Sigmoid colon (tissue), 4 donors: ENCODE measurements around the gene CAMKK1.

Experiments
- EP300 ChIP-seq, 4 donors: sonication (generic); formaldehyde crosslinking; IDR thresholded peaks; one replicate each; pipeline ENCODE4 v1.6.1; 2017; ENCODE audit warnings: antibody characterized with exemption in 4 of 4
- POLR2A ChIP-seq, 2 donors: fragments of 450-650 bp; IDR thresholded peaks; one replicate each; pipeline ENCODE4 v1.6.1; 2016; ENCODE audit warnings: antibody characterized with exemption in 2 of 2, mild to moderate bottlenecking in 2 of 2, moderate library complexity in 2 of 2
- POLR2AphosphoS5 ChIP-seq, 4 donors: sonication (generic); formaldehyde crosslinking; IDR thresholded peaks; one replicate each; pipeline ENCODE4 v1.6.1; 2017; ENCODE audit warnings: antibody characterized with exemption in 4 of 4
- TF ChIP-seq, protein P1 (sequence below), 4 experiments: fragments of 450-650 bp in 3 of 4; fragments of 200-600 bp in 1 of 4; IDR thresholded peaks; one replicate each; pipeline ENCODE4 v1.5.1; 2016 to 2019; ENCODE audit warnings: antibody characterized with exemption in 4 of 4, mild to moderate bottlenecking in 3 of 4, moderate library complexity in 2 of 4

GRCh38 chr17:3815122-3815521 is 77.7 kb downstream of the CAMKK1 start:
- TF ChIP-seq EP300 (IDR thresholded peaks at IDR 0.05) (no peak), POLR2A (IDR thresholded peaks at IDR 0.05) (no peak), POLR2AphosphoS5 (IDR thresholded peaks at IDR 0.05) (no peak)
- TF ChIP-seq, protein P1, sequence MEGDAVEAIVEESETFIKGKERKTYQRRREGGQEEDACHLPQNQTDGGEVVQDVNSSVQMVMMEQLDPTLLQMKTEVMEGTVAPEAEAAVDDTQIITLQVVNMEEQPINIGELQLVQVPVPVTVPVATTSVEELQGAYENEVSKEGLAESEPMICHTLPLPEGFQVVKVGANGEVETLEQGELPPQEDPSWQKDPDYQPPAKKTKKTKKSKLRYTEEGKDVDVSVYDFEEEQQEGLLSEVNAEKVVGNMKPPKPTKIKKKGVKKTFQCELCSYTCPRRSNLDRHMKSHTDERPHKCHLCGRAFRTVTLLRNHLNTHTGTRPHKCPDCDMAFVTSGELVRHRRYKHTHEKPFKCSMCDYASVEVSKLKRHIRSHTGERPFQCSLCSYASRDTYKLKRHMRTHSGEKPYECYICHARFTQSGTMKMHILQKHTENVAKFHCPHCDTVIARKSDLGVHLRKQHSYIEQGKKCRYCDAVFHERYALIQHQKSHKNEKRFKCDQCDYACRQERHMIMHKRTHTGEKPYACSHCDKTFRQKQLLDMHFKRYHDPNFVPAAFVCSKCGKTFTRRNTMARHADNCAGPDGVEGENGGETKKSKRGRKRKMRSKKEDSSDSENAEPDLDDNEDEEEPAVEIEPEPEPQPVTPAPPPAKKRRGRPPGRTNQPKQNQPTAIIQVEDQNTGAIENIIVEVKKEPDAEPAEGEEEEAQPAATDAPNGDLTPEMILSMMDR (IDR thresholded peaks at IDR 0.05), result no peak
